ENCODE data around the gene C1orf21. TPM values are rescaled to one million over a fixed set of nuclear protein-coding genes. Genes with fewer than 3 reads are reported as not detected.

C1orf21 gene
- total and polyA plus RNA-seq, 2 donors (not counting 1 experiment from before 2014, with no cell fraction given), result under 0.01 to 0.32 TPM

- no peak for DNase-seq
- H3K4me1 Mint-ChIP-seq, result no peaks in the 10 kb centered on the region
- no peak overlapping the region for H3K27ac Mint-ChIP-seq
- TF ChIP-seq EZH2 (IDR thresholded peaks at IDR 0.05; ENCODE audit: borderline replicate concordance, insufficient read depth, low read depth, low read length, poor library complexity, severe bottlenecking), result no peak
- H3K27me3 ChIP-seq (replicated peaks in 1 of 4; ENCODE audit: control extremely low read depth in 1 of 4, control insufficient read depth in 3 of 4, insufficient read depth in 4 of 4, low read length in 3 of 4), result no peaks in the 10 kb centered on the region
- H3K36me3 ChIP-seq (replicated peaks in 1 of 2; ENCODE audit: control extremely low read depth in 1 of 2, control insufficient read depth in 1 of 2, extremely low read depth in 1 of 2, insufficient read depth in 2 of 2, low read length in 1 of 2), result no peaks in the 10 kb centered on the region
- intact Hi-C loops (cut with micrococcal nuclease), result no loop called here
- no peak overlapping the region for H3K4me2 ChIP-seq (replicated peaks; ENCODE audit: low read depth, low read length, poor library complexity, severe bottlenecking)
- 96% methylated on average over 12 of the region's 13 CpGs for WGBS (ENCODE audit: insufficient coverage)
- no peaks in the 10 kb centered on the region for H3K4me1 ChIP-seq (ENCODE audit: control insufficient read depth in 2 of 2, insufficient read depth in 2 of 2, low read length in 2 of 2)
- CTCF ChIA-PET, result no interaction called here
- no peak overlapping the region for H3K4me3 Mint-ChIP-seq
- no peaks in the 10 kb centered on the region for H4K20me1 ChIP-seq (ENCODE audit: control insufficient read depth, insufficient read depth, low read length, poor library complexity, severe bottlenecking)
- no peak for ATAC-seq (ENCODE audit: low read depth)
- POLR2A ChIA-PET, result no interaction called here
- H3K27ac ChIP-seq (ENCODE audit: low read length in 2 of 2), result no peak overlapping the region
- H3K9me3 Mint-ChIP-seq (ENCODE audit: insufficient read depth), result no peaks in the 10 kb centered on the region
- no peaks in the 10 kb centered on the region for H3K9me3 ChIP-seq (ENCODE audit: control extremely low read depth in 1 of 3, control insufficient read depth in 2 of 3, insufficient read depth in 1 of 3, low read length in 2 of 3)
- no peak overlapping the region for H3K9ac ChIP-seq (ENCODE audit: low read length)
- H3K79me2 ChIP-seq (ENCODE audit: control insufficient read depth, insufficient read depth, low read length), result no peaks in the 10 kb centered on the region
- no peaks in the 10 kb centered on the region for H3K27me3 Mint-ChIP-seq
- H2AFZ ChIP-seq (ENCODE audit: insufficient read depth, low read depth, low read length, poor library complexity, severe bottlenecking), result no peak overlapping the region
- H3K4me3 ChIP-seq (ENCODE audit: control extremely low read depth in 1 of 5, extremely low read depth in 1 of 5, insufficient read depth in 1 of 5, low read depth in 2 of 5, low read length in 4 of 5), result no peak overlapping the region
Observed at GRCh38 chr1:184626076-184627006, 239.5 kb downstream of the C1orf21 start.

GRCh38 chr1:184627007-184627341, 240.1 kb downstream of the C1orf21 start:
- TF ChIP-seq CTCF (IDR thresholded peaks at IDR 0.05) (no peak), EZH2 (IDR thresholded peaks at IDR 0.05; ENCODE audit: borderline replicate concordance, insufficient read depth, low read depth, low read length, poor library complexity, severe bottlenecking) (no peak)
- Histone ChIP-seq H3K4me1 (ENCODE audit: control insufficient read depth in 2 of 2, insufficient read depth in 2 of 2, low read length in 2 of 2) (no peaks in the 10 kb centered on the region), H3K9ac (ENCODE audit: low read length) (no peak overlapping the region), H3K4me2 (replicated peaks; ENCODE audit: low read depth, low read length, poor library complexity, severe bottlenecking) (no peak overlapping the region), H3K4me3 (ENCODE audit: control extremely low read depth in 1 of 5, extremely low read depth in 1 of 5, insufficient read depth in 1 of 5, low read depth in 2 of 5, low read length in 4 of 5) (no peak overlapping the region), H3K36me3 (replicated peaks in 1 of 2; ENCODE audit: control extremely low read depth in 1 of 2, control insufficient read depth in 1 of 2, extremely low read depth in 1 of 2, insufficient read depth in 2 of 2, low read length in 1 of 2) (no peaks in the 10 kb centered on the region), H4K20me1 (ENCODE audit: control insufficient read depth, insufficient read depth, low read length, poor library complexity, severe bottlenecking) (no peaks in the 10 kb centered on the region), H3K9me3 (ENCODE audit: control extremely low read depth in 1 of 3, control insufficient read depth in 2 of 3, insufficient read depth in 1 of 3, low read length in 2 of 3) (no peaks in the 10 kb centered on the region), H3K79me2 (ENCODE audit: control insufficient read depth, insufficient read depth, low read length) (no peaks in the 10 kb centered on the region), H2AFZ (ENCODE audit: insufficient read depth, low read depth, low read length, poor library complexity, severe bottlenecking) (no peak overlapping the region), H3K27me3 (replicated peaks in 1 of 4; ENCODE audit: control extremely low read depth in 1 of 4, control insufficient read depth in 3 of 4, insufficient read depth in 4 of 4, low read length in 3 of 4) (no peaks in the 10 kb centered on the region), H3K27ac (ENCODE audit: low read length in 2 of 2) (no peak overlapping the region)
- CTCF ChIA-PET, result no interaction called here
- H3K27ac Mint-ChIP-seq, result no peak overlapping the region
- ATAC-seq (ENCODE audit: low read depth), result no peak
- intact Hi-C loops (cut with micrococcal nuclease), result no loop called here
- H3K4me1 Mint-ChIP-seq, result no peaks in the 10 kb centered on the region
- H3K9me3 Mint-ChIP-seq (ENCODE audit: insufficient read depth), result no peaks in the 10 kb centered on the region
- no peak for DNase-seq
- POLR2A ChIA-PET, result no interaction called here
- H3K27me3 Mint-ChIP-seq, result peaks cover 2% of the 10 kb centered on the region
- H3K4me3 Mint-ChIP-seq, result no peak overlapping the region
- 86% methylated on average over 2 of the region's 3 CpGs for WGBS (ENCODE audit: insufficient coverage)
